Hepatocyte (in vitro differentiated cells): Measurements from ENCODE around the gene PDE1C.

Experiments used
- EZH2phosphoT487 ChIP-seq: fragments of 200-600 bp; sonication (generic); IDR thresholded peaks from one replicate; pipeline ENCODE4 v1.6.1; 2018; ENCODE audit warnings: antibody characterized with exemption, mild to moderate bottlenecking, low read depth, moderate library complexity; ENCODE audit not compliant: unreplicated experiment, severe bottlenecking
- TF ChIP-seq, protein P1 (sequence below): fragments of 200-600 bp; sonication (generic); IDR thresholded peaks from 2 replicates; pipeline ENCODE4 v1.5.1; 2016; ENCODE audit warnings: antibody characterized with exemption, mild to moderate bottlenecking; ENCODE audit not compliant: poor library complexity

DNA sequence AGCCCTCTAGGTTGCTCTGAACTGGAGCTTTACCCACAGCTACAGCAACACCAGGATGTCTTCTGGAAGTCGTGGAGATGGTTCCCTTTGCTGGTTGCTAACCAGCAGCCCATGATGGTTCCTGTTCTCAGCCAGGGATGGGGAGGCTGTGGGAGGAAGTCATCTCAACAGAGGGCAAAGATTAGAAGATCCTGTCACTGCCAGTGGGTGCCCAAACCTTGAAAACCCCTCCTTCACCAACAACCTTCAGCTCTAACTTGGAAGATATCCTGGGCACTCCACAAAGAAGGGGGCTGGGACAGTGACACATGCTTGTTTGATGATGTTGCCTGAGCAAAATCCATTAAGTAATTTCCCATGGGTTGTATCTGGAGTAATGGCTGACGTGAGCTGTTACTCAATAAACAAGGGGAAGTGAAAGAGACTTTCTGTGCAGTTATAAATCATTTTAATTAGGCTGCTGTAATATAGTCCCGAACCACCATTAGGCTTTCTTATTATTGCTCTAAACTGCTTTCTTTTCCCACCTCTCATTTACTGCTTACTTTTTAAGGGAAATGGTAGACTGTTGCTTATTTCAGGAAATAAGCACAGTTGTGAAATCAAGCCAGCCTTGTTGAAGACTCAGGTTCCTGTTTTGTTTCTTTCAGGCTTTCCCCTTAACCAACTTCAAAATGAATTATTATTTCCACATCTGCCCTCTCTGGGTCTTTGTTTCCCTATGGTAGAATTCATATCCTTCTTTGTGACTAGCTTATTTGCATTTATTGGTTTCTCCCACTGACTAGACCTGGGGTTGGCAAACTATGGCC, 258.4 kb downstream of the PDE1C start:
- TF ChIP-seq, protein P1, sequence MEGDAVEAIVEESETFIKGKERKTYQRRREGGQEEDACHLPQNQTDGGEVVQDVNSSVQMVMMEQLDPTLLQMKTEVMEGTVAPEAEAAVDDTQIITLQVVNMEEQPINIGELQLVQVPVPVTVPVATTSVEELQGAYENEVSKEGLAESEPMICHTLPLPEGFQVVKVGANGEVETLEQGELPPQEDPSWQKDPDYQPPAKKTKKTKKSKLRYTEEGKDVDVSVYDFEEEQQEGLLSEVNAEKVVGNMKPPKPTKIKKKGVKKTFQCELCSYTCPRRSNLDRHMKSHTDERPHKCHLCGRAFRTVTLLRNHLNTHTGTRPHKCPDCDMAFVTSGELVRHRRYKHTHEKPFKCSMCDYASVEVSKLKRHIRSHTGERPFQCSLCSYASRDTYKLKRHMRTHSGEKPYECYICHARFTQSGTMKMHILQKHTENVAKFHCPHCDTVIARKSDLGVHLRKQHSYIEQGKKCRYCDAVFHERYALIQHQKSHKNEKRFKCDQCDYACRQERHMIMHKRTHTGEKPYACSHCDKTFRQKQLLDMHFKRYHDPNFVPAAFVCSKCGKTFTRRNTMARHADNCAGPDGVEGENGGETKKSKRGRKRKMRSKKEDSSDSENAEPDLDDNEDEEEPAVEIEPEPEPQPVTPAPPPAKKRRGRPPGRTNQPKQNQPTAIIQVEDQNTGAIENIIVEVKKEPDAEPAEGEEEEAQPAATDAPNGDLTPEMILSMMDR, result no peak
- no peak for TF ChIP-seq EZH2phosphoT487
